GM23248 (cell line): ENCODE data around the gene CASTOR1.

ENCODE experiments used
- EZH2 ChIP-seq: fragments of 200-600 bp; sonication (generic); IDR thresholded peaks from 2 replicates; pipeline ENCODE4 v1.6.1; 2018; ENCODE audit warnings: antibody characterized with exemption, mild to moderate bottlenecking; ENCODE audit not compliant: insufficient read depth, poor library complexity, severe bottlenecking
- EZH2phosphoT487 ChIP-seq: fragments of 200-600 bp; sonication (generic); IDR thresholded peaks from 2 replicates; pipeline ENCODE4 v1.6.1; 2018; ENCODE audit warnings: antibody characterized with exemption, moderate library complexity, mild to moderate bottlenecking, low read depth; ENCODE audit not compliant: insufficient read depth

DNA sequence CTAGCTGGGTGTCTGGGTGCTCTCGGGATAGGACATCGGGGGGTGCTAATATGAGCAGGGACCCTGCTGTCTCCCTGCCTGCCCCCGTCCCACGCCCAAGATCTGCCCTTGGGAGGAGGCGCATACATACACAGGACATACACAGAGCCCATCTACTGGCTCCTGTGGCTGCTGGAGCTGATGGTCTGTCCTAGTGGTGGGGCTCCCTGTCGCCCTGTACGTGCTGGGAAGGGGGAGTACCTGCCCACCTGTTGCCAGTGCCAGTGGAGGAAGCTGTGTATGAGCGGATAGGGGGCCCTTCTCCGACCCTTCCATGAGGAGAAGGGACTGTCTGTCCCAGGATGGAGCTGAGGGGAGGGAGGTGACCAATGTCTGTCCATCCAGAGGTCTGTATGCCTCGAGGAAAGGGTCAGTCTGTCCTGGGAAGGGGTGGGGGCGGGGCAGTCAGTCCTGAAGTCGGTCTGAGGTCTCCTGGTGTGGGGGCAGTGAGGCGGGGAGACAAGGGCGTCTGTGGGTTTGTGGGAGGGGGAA lies 36.5 kb upstream of the CASTOR1 start:
- TF ChIP-seq EZH2phosphoT487 (no peak), EZH2 (no peak)
